Anterior cingulate cortex (tissue), 58 donors: Measurements from ENCODE around the gene ADNP2.

Source experiments
- DNase-seq, 58 donors: peaks; one replicate each; lab custom pipeline; 2025; lab: John Stamatoyannopoulos, UW

The ADNP2 gene

DNA sequence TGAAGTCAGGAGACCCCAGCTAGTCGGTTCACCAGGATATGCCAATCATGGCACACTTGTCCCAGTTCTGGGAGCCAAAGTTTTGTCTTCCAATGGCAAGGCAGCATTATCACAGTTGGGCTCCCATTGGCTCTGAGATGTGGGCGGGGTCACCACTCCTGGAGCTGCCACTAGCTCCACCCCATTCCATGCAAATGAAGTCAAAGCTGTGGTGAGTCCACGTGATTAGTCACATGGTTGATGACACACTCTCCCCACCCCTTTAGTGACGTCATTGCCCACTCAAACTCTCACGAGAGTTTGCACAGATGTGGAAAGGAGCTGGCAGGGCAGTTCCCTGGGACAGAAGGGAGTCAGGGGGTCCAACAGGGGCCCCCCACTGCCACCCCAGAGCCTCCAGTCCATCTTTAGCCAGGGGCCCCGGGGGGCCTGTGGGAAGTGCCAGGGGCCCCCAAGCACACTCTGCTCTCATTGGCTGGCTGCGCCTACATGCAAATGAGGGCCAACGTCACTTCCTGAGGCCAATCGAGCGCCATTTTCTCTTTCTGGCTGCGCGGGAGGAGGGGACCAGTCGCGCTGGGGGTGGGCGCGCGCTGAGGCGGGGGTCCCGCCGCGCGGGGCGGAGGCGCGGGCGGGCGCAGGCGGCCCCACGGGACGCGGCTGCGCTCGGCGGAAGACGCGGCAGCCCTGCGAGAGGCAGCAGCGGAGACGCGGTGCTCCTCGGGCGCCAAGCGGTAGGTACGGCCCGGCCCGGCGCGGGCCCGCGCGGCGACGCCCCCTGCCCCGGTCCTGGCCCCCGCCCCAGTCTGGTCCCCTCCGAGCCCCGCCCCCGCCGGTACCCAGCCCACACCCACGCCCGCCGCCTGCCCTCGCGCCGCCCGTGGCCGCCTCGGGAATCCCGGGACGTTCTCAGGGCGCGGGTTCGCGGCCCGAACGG lies at the start of gene ADNP2:
Gene ADNP2, plus strand, starts transcription at position 524 of the 937 bp plus-strand sequence. CDS start 8,281 bp downstream, outside the sequence.
- peak in 57 of 58 donors; percentile 42 to 99 (median 84) for DNase-seq

- no peak for DNase-seq
These were observed 49.1 kb upstream of the ADNP2 start for GRCh38 chr18:80059945-80060344.

DNA sequence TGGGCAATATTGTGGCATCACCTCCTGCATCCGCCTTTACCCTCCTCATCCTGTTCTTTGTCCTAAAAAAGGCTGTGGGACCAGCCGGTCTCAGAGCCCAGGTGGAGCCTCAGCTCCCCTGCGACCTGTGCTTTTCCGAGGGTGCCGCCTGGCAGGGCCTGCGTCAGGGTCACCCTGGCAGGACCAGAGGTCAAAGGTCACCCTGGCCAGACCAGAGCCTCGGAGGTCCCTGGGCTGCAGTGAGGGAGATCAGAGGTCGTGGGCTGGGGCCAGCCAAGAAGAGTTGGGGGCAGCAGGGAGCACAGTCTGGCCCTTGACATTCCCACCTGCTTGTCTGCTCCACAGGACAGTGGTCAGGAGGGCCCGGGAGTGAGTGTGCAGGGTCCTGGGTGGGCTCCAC lies 43.4 kb upstream of the ADNP2 start:
- DNase-seq, result no peak

GRCh38 chr18:80067321-80067720 lies 41.7 kb upstream of the ADNP2 start:
- DNase-seq, result no peak

DNA sequence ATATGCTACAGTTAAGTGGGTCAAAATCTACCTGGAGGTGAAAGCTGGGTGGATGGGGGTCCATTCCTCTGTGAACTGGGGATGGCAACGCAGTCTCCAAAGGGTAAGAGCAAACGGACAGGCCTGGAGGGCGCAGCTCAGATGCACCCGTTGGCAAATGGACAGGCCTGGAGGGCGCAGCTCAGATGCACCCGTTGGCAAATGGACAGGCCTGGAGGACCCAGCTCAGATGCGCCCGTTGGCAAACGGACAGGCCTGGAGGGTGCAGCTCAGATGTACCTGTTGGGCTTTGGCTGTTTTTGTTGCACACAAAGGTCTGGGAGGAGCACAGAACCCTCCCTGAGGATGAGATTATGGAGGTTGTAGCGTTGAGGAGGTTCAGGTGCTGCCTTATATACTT lies 41.2 kb upstream of the ADNP2 start:
- DNase-seq, result no peak

- DNase-seq, result no peak
These were observed 40.3 kb upstream of the ADNP2 start for GRCh38 chr18:80068571-80069272.

- DNase-seq, result no peak
These were observed 38.2 kb upstream of the ADNP2 start for GRCh38 chr18:80070825-80071224.

DNA sequence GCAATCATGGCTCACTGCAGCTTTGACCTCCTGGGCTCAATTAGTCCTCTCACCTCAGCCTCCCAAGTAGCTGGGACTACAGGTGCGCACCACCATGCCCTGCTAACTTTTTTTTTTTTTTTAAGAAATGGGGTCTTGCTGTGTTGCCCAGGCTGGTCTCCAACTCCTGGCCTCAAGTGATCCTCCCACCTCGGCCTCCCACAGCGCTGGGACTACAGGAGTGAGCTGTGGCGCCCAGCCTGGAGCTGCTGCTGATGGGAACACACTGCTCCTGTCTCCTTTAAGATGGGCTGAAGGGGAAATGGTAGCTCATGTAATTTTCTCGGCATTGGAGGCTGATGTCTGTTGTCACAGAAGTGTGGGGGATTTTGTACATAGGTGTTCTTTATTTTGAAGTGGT lies 34.9 kb upstream of the ADNP2 start:
- DNase-seq, result no peak

DNA sequence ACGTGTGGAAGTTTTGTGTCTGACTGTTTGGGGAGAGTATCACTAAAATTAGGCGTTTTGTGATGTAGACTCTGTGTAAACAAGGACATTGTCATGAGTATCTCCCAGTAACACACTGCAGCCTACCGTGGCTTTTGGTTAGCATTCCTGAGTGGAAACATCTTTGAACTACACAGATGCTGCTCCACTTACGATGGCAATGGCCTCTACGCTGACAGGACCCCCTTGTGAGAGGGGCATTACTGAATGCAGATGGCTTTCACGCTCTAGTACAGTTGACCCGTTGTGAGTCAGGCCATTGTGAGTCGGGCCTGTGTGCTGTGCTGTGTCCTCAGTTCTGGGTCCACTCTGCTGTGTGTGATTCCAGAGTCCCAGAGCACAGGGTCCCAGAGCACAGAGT lies 34.4 kb upstream of the ADNP2 start:
- DNase-seq, result no peak

DNA sequence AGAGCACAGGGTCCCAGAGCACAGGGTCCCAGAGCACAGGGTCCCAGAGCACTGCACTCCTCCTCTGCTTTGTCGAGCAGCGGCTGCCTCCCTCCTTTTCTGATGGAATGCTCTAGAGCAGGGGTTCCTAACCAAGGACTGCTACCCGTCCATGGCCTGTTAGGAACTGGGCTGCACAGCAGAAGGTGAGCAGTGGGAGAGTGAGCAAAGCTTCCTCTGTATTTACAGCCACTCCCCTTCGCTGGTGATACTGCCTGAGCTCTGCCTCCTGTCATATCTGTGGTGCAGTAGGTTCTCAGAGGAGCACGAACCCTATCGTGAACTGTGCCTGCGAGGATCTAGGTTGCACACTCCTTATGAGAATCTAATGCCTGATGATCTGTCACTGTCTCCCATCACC lies 33.1 kb upstream of the ADNP2 start:
- DNase-seq, result no peak

DNA sequence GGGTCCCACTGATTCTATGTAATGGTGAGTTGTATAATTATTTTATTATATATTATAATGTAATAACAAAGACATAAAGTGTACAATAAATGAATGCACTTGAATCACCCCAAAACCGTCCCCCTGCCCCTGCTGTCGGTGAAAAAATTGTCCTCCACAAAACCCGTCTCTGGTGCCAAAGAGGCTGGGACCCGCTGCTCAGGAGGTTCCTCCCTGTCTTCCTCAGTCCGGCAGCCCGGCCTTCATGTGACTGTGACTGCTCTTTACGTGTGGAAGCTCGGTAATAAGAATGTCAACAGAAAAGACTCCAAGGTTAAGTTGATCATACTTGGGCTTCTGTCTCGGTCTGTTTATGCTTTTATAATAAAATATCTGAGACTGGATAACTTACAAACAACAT lies 32.7 kb upstream of the ADNP2 start:
- DNase-seq, result no peak

- DNase-seq, result no peak
These were observed 31.2 kb upstream of the ADNP2 start for GRCh38 chr18:80077873-80078272.

GRCh38 chr18:80086281-80086680 lies 22.8 kb upstream of the ADNP2 start:
- no peak for DNase-seq

- DNase-seq, result no peak
These were observed 21.0 kb upstream of the ADNP2 start for GRCh38 chr18:80088036-80088435.

GRCh38 chr18:80088823-80089222 lies 20.2 kb upstream of the ADNP2 start:
- DNase-seq, result no peak

DNA sequence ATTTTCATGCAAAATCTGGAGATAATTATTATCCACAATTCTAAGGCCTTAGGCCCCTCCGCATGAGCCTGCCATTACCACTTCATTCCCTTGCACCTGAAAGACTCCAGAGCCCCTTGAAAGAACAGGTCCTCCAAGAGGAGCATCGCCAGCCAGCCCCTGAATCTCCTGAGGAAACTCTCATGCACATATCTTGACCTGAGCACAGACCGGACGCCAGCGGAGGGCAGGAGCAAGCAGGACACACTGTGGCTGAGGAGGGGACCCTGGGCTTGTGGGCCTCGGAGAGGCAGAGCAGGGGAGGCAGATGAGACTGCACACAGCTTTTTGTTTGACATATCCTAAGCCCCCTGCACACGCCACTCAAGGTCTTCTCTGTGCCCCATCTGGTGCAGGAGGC lies 13.6 kb upstream of the ADNP2 start:
- DNase-seq, result no peak

DNA sequence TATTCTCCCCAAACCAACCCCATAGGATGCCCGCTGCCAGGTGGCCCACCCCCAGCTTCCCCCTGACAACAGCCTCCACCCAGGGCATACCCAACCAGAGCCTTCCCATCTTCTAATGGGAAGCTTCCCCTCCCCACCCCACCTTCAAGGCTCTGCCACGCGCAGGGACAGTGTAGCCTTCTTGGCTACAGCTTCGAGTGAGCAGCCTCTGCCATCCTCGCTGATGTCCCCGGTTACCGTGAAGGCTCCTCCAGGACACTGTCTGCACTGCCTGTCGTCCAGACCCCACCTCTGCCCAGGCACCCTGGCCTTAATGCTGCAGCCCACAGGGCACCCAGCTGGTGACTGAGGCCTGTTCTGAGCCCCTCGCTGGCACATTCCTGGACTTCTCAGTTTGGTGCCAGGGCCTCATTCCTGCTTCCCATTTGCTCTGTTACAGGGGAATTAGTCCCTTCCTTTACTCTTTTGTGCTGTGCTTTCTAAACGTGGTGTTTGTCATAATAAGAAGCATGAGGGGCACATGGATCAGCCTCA lies 13.0 kb upstream of the ADNP2 start:
- DNase-seq, result no peak

- no peak for DNase-seq
These were observed 11.9 kb upstream of the ADNP2 start for GRCh38 chr18:80097201-80097600.

- DNase-seq, result peak in 10 of 58 donors; percentile 4 to 59 (median 14)
These were observed 5.8 kb upstream of the ADNP2 start for GRCh38 chr18:80103231-80103630.

- no peak for DNase-seq
These were observed 4.7 kb upstream of the ADNP2 start for GRCh38 chr18:80104364-80104779.
